Mesenchymal stem cell (in vitro differentiated cells and primary cell): ENCODE results near the gene ADAM12.
A peak's percentile ranks its signal among the peaks of the same experiment; 100 is the strongest.

ENCODE experiments used
- DNase-seq: peaks from one replicate; pipeline ENCODE4 v3.0.0-alpha.2; 2013
- H2AFZ ChIP-seq: one replicate; pipeline ENCODE4 v1.6.1; 2013; ENCODE audit warnings: low read depth, mild to moderate bottlenecking, control low read depth, inconsistent platforms, low read length, moderate library complexity
- H2AK5ac ChIP-seq: 2 replicates; pipeline ENCODE4 v1.6.1; 2013; ENCODE audit warnings: low read length, moderate library complexity, mild to moderate bottlenecking, inconsistent platforms; ENCODE audit not compliant: severe bottlenecking
- H2BK120ac ChIP-seq: one replicate; pipeline ENCODE4 v1.6.1; 2013; ENCODE audit warnings: low read depth, mild to moderate bottlenecking, inconsistent platforms, low read length, moderate library complexity
- H2BK12ac ChIP-seq, 2 experiments: one replicate each; pipeline ENCODE4 v1.6.1; 2013; ENCODE audit warnings: inconsistent platforms in 2 of 2, low read length in 2 of 2, mild to moderate bottlenecking in 2 of 2, moderate library complexity in 2 of 2, control low read depth in 1 of 2
- H2BK15ac ChIP-seq: one replicate; pipeline ENCODE4 v1.6.1; 2013; ENCODE audit warnings: mild to moderate bottlenecking, low read depth, inconsistent platforms; ENCODE audit not compliant: poor library complexity, severe bottlenecking
- H2BK5ac ChIP-seq: 2 replicates; pipeline ENCODE4 v1.6.1; 2013; ENCODE audit warnings: low read depth, mild to moderate bottlenecking, low read length, control low read depth, inconsistent platforms; ENCODE audit not compliant: poor library complexity, severe bottlenecking
- H3K14ac ChIP-seq, 2 experiments: one replicate each; pipeline ENCODE4 v1.6.1; 2013; ENCODE audit warnings: inconsistent platforms in 2 of 2, low read length in 2 of 2, control low read depth in 1 of 2, mild to moderate bottlenecking in 1 of 2, moderate library complexity in 1 of 2
- H3K18ac ChIP-seq, 2 experiments: one replicate each; pipeline ENCODE4 v1.6.1; 2013; ENCODE audit warnings: inconsistent platforms in 2 of 2, low read length in 2 of 2, control low read depth in 1 of 2, low read depth in 1 of 2, mild to moderate bottlenecking in 1 of 2
- H3K23ac ChIP-seq, 2 experiments: one replicate each; pipeline ENCODE4 v1.6.1; 2013; ENCODE audit warnings: inconsistent platforms in 2 of 2, low read length in 2 of 2, mild to moderate bottlenecking in 2 of 2, moderate library complexity in 2 of 2, control low read depth in 1 of 2
- H3K27ac ChIP-seq: 2 replicates; pipeline ENCODE4 v1.5.1; 2013; ENCODE audit warnings: mild to moderate bottlenecking, moderate library complexity, low read length, control low read depth, inconsistent platforms; ENCODE audit not compliant: poor library complexity, severe bottlenecking
- H3K27me3 ChIP-seq, 2 experiments: 2 replicates each; pipeline versions ENCODE4 v1.6.1 to v1.7.0; 2013; ENCODE audit warnings: low read length in 2 of 2, mild to moderate bottlenecking in 2 of 2, moderate library complexity in 2 of 2, control low read depth in 1 of 2, inconsistent platforms in 1 of 2; ENCODE audit not compliant: control insufficient read depth in 1 of 2, insufficient read depth in 1 of 2
- H3K36me3 ChIP-seq, 2 experiments: 2 replicates each; pipeline versions ENCODE4 v1.6.1 to v1.7.0; 2013; ENCODE audit warnings: low read length in 2 of 2, control low read depth in 1 of 2, inconsistent platforms in 1 of 2, low read depth in 1 of 2, mild to moderate bottlenecking in 1 of 2; ENCODE audit not compliant: insufficient read depth in 2 of 2, control insufficient read depth in 1 of 2
- H3K4ac ChIP-seq, 2 experiments: one replicate each; pipeline ENCODE4 v1.6.1; 2013; ENCODE audit warnings: inconsistent platforms in 2 of 2, low read length in 2 of 2, mild to moderate bottlenecking in 2 of 2, moderate library complexity in 2 of 2, control low read depth in 1 of 2, low read depth in 1 of 2
- H3K4me1 ChIP-seq: 2 replicates; pipeline ENCODE4 v1.6.1; 2013; ENCODE audit warnings: low read depth, low read length, control low read depth; ENCODE audit not compliant: control insufficient read depth, insufficient read depth
- H3K4me2 ChIP-seq: 2 replicates; pipeline ENCODE4 v1.6.1; 2013; ENCODE audit warnings: low read length, mild to moderate bottlenecking, inconsistent platforms; ENCODE audit not compliant: poor library complexity, severe bottlenecking
- H3K4me3 ChIP-seq, 2 experiments: 2 replicates each; pipeline versions ENCODE4 v1.5.1 to v1.7.0; 2013; ENCODE audit warnings: low read length in 2 of 2, mild to moderate bottlenecking in 2 of 2, control low read depth in 1 of 2, low read depth in 1 of 2; ENCODE audit not compliant: insufficient read depth in 1 of 2
- H3K79me1 ChIP-seq: replicated peaks from 2 replicates; pipeline ENCODE4 v1.6.1; 2013; ENCODE audit warnings: mild to moderate bottlenecking, control low read depth, low read length, inconsistent platforms; ENCODE audit not compliant: poor library complexity, severe bottlenecking
- H3K9ac ChIP-seq: 2 replicates; pipeline ENCODE4 v1.7.0; 2013; ENCODE audit warnings: mild to moderate bottlenecking, low read length, moderate library complexity
- H3K9me3 ChIP-seq: 2 replicates; pipeline ENCODE4 v1.7.0; 2013; ENCODE audit warnings: mild to moderate bottlenecking, low read length; ENCODE audit not compliant: control insufficient read depth
- H4K8ac ChIP-seq: one replicate; pipeline ENCODE4 v1.6.1; 2013; ENCODE audit warnings: inconsistent platforms, mild to moderate bottlenecking, low read length, moderate library complexity
- H4K91ac ChIP-seq: one replicate; pipeline ENCODE4 v1.6.1; 2013; ENCODE audit warnings: mild to moderate bottlenecking, low read length, inconsistent platforms
- WGBS: methylation state at CpG from one replicate; pipeline ENCODE4 v1.1.7; 2013; ENCODE audit warnings: mixed read lengths; 5-methylcytosine and 5-hydroxymethylcytosine counted together

The ADAM12 gene

DNA sequence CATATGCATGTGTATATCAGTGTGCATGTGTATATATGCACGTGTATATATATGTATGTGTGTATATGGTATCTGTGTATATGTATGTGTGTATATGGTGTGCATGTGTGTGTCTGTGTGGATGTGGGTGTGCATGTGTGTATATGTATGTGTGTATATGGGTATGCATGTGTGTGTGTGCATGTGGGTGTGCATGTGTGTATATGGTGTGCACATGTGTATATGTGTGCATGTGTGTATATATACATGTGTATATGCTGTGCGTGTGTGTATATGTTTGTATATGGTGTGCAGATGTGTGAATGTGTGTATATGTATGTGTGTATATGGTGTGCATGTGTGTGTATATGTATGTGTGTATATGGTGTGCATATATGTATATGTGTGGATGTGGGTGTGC is 245.2 kb downstream of the ADAM12 start:
- H2BK5ac ChIP-seq, result no peak overlapping the region

GRCh38 chr10:126140746-126141273 is 247.5 kb downstream of the ADAM12 start:
- H2BK12ac ChIP-seq, result peak overlapping the region in 1 of 2 experiments; percentile 7
- H2AK5ac ChIP-seq, result no peak overlapping the region
- DNase-seq, result no peak
- no peaks in the 10 kb centered on the region for H3K9me3 ChIP-seq
- no peaks in the 10 kb centered on the region for H3K4me1 ChIP-seq
- no peak overlapping the region for H4K91ac ChIP-seq
- no peak overlapping the region for H3K23ac ChIP-seq
- no peak overlapping the region for H3K4me3 ChIP-seq
- no peak overlapping the region for H2BK5ac ChIP-seq
- H2AFZ ChIP-seq, result no peak overlapping the region
- WGBS, result 86% methylated on average over 4 of the region's 4 CpGs
- H3K9ac ChIP-seq, result no peak overlapping the region
- no peak overlapping the region for H3K27ac ChIP-seq
- H3K79me1 ChIP-seq, result peaks cover 16% of the 10 kb centered on the region
- H3K27me3 ChIP-seq, result no peaks in the 10 kb centered on the region
- peaks cover 13 to 59% of the 10 kb centered on the region in 2 experiments for H3K36me3 ChIP-seq
- peak overlapping the region; percentile 57 for H4K8ac ChIP-seq
- no peak overlapping the region for H3K4me2 ChIP-seq
- peak overlapping the region; percentile 11 to 79 for H3K18ac ChIP-seq
- no peak overlapping the region for H3K14ac ChIP-seq
- no peak overlapping the region for H2BK120ac ChIP-seq
- peak overlapping the region in 1 of 2 experiments; percentile 46 for H3K4ac ChIP-seq
- no peak overlapping the region for H2BK15ac ChIP-seq

More for the DNA sequence above, 245.2 kb downstream of the ADAM12 start:
- DNase-seq, result no peak
- Histone ChIP-seq H3K27me3 (no peaks in the 10 kb centered on the region), H3K23ac (no peak overlapping the region), H2AFZ (no peak overlapping the region), H2BK120ac (no peak overlapping the region), H2AK5ac (no peak overlapping the region), H3K9me3 (no peaks in the 10 kb centered on the region), H3K4me3 (no peak overlapping the region), H3K14ac (no peak overlapping the region), H3K27ac (no peak overlapping the region), H3K79me1 (peaks cover 21% of the 10 kb centered on the region), H3K4me1 (peaks cover 6% of the 10 kb centered on the region), H2BK12ac (no peak overlapping the region), H3K4ac (no peak overlapping the region), H4K8ac (no peak overlapping the region), H3K18ac (no peak overlapping the region), H4K91ac (no peak overlapping the region), H2BK15ac (no peak overlapping the region), H3K36me3 (peaks cover 13 to 54% of the 10 kb centered on the region in 2 experiments), H3K4me2 (no peak overlapping the region), H3K9ac (no peak overlapping the region)
- WGBS, result 91% methylated on average over 2 of the region's 2 CpGs

DNA sequence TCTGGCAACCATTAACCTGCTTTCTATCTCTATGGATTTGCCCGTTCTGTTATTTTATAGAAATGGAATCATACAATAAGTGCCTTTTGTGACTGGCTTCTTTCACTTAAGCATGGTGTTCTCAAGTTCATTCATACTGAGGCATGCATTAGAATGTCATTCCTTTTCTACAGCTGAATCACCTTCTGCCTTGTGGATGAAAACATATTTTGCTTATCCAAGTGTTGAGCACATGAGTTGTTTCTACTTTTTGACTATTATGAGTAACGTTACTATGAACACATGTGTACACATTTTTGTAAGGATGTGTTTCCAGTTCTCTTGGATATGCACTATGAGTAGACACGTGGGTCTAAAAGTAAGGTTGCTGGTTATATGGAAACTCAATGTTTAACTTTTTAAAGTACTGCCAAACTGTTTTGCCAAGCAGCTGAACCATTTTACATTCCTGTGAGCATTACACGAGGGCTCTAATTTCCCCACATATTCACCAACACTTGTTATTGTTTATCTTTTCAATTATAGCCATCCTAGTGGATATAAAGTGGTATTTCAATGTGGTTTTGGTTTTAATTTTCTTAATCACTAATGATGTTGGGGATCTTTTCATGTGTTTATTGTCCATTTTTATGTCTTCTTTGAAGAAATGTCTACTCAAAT is 250.6 kb downstream of the ADAM12 start:
- WGBS, result 82% methylated on average over 2 of the region's 4 CpGs
- H3K4me3 ChIP-seq, result no peak overlapping the region
- no peak overlapping the region for H2BK15ac ChIP-seq
- H3K9ac ChIP-seq, result no peak overlapping the region
- no peak overlapping the region for H3K4me2 ChIP-seq
- H2BK12ac ChIP-seq, result no peak overlapping the region
- H3K4me1 ChIP-seq, result peaks cover 6% of the 10 kb centered on the region
- H3K14ac ChIP-seq, result no peak overlapping the region
- no peak overlapping the region for H3K27ac ChIP-seq
- peaks cover 11% of the 10 kb centered on the region for H3K79me1 ChIP-seq
- no peaks in the 10 kb centered on the region for H3K9me3 ChIP-seq
- H3K27me3 ChIP-seq, result no peaks in the 10 kb centered on the region
- H2BK120ac ChIP-seq, result no peak overlapping the region
- H3K23ac ChIP-seq, result no peak overlapping the region
- DNase-seq, result no peak
- peaks cover 6 to 63% of the 10 kb centered on the region in 2 experiments for H3K36me3 ChIP-seq
- no peak overlapping the region for H4K8ac ChIP-seq
- H2AFZ ChIP-seq, result no peak overlapping the region
- no peak overlapping the region for H3K4ac ChIP-seq
- no peak overlapping the region for H2BK5ac ChIP-seq
- H2AK5ac ChIP-seq, result no peak overlapping the region
- no peak overlapping the region for H3K18ac ChIP-seq
- no peak overlapping the region for H4K91ac ChIP-seq

DNA sequence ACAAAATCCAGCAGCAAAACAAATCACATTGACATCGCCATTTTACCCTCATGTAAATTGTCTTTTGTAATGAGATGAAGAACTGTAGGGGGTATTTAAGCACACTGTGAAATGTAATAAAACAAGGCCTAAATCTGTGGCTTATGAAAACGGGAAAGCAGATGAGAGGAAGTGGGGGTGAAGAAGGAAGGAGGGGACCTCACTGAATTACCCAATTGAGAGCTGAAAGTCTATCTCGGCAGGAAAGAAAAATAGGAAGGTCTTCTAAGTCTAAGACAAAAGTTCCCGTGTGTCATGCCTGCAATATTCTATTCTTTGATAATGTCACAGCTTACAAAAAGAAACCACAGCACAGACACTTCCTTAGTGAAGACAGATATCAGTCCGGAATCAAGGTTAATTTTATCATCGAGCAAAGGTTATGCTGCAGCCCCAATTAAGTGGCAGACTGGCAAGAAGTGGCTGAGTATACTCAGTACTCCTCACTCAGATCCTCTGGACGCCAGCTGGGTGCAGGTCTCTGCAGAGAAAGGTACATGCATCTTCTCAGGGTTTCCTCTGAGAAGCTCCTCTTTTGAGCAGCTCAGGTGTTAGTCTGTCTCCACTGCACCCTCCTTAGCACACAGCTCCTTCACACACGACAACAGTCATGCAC is 252.2 kb downstream of the ADAM12 start:
- Histone ChIP-seq H3K9ac (no peak overlapping the region), H2BK5ac (no peak overlapping the region), H3K4me2 (no peak overlapping the region), H2AFZ (no peak overlapping the region), H3K4me1 (peaks cover 7% of the 10 kb centered on the region), H3K36me3 (peaks cover 8 to 54% of the 10 kb centered on the region in 2 experiments), H4K8ac (no peak overlapping the region), H3K79me1 (peaks cover 8% of the 10 kb centered on the region), H2BK15ac (no peak overlapping the region), H2BK12ac (peak overlapping the region in 1 of 2 experiments; percentile 12), H3K27ac (no peak overlapping the region), H2AK5ac (no peak overlapping the region), H3K27me3 (no peaks in the 10 kb centered on the region), H4K91ac (no peak overlapping the region), H3K14ac (no peak overlapping the region), H3K23ac (no peak overlapping the region), H3K4me3 (no peak overlapping the region), H3K9me3 (no peaks in the 10 kb centered on the region), H3K18ac (no peak overlapping the region), H2BK120ac (no peak overlapping the region), H3K4ac (no peak overlapping the region)
- no peak for DNase-seq
- WGBS, result 88% methylated on average over 8 of the region's 8 CpGs
